Measurements from ENCODE around the gene PNPLA7. TPM values are rescaled to one million over a fixed set of nuclear protein-coding genes. Genes with fewer than 3 reads are reported as not detected.

PNPLA7 gene
- total and polyA plus RNA-seq, 9 donors = 0.80 to 3.6 (median 2.1) TPM

DNA sequence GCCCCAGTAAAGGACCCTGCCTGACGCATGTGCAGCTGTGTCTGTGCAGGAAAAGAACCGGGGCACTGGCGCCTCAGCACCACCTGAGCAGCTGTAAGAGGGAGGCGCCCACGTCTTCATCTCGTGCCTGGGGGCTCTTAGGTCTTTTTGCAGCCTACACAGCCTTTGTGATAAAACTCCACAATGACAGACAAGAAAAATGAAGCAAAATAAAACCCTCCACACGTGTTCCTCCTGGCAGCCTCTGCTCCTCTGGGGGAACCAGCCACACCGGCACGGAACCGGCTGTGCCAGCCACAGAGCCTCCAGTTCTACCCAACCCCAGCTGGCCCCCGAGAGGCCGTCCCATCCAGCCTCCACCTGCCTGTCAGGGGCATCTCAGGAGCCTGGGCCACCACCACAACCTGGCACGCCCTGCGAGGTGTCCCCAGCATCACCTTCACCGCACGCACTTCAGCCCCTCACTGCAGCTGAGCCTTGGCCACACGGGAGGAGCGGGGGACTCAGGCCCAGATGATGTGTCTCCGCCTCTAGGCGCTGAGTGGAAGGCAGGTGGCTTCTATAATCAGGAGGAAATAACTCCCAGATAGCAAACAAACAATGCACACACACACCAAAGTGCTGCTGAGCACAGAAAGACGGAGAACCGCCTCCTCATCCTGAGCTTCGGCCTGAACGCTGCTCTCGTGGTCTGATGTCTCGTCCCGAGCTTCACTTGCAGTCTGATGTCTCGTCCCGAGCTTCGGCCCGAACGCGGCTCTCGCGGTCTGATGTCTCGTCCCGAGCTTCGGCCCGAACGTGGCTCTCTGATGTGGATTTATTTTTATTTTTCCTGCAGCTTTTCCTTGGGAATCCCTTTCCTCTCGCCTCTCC lies 62.5 kb downstream of the PNPLA7 start:
- Histone ChIP-seq H3K27me3 (ENCODE audit: control insufficient read depth, insufficient read depth, low read length) (no peaks in the 10 kb centered on the region), H3K4me3 (ENCODE audit: low read length) (no peak overlapping the region), H3K9me3 (replicated peaks; ENCODE audit: control insufficient read depth, low read depth, low read length) (no peaks in the 10 kb centered on the region), H3K4me1 (ENCODE audit: control insufficient read depth, insufficient read depth, low read length) (peaks cover 14% of the 10 kb centered on the region), H3K27ac (ENCODE audit: low read length) (no peak overlapping the region), H3K36me3 (ENCODE audit: control insufficient read depth, insufficient read depth, low read length) (no peaks in the 10 kb centered on the region)
- WGBS (ENCODE audit: insufficient coverage) = 38% methylated on average over 20 of the region's 41 CpGs
- DNase-seq = no peak

DNA sequence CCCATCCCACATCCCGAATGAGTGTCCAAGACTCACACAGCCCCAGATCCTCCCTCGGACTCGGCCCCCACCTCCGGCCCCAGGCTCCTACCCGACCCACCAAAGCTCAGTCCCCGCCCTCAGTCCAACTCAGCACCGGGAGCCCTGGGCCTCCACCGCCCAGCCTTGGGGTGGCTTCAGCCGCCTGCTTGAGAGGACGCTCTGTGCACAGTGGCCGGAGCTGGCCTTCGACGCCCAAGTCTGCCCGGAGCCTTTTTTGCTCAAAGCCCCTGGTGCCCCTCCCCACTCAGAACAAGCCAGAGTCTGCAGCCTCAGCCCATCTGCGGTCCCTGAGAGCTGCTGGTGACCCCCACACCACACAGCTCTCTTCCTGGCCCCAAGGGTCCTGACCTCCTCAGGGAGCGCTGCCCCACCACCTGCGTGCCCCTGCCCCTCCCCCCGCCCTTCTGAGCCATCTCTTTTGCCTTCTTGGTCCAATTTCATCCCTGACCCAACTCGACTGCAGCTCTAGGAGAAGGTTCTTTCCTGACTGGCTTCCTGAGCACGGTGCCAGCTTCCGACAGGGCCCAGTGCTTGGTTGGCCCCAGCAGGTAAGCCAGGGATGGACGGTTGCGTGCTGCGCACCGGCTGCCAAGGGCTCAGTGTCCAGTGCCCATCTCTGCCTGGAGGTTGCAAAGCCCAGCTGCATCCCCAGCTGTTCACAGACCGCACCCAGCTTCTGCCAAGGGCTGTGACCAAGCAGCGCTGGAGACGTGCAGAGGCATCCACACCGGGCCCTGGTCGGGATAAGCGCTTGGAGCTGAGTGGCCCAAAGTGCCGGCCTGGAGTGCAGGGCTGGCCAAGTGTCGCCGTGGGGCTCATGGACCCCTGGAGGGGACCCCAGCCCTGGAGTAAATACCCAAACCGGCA lies 63.4 kb downstream of the PNPLA7 start:
- H3K27ac ChIP-seq (ENCODE audit: low read length) = no peak overlapping the region
- 62% methylated on average over 34 of the region's 35 CpGs for WGBS (ENCODE audit: insufficient coverage)
- peak; percentile 25 for DNase-seq
- peaks cover 14% of the 10 kb centered on the region for H3K4me1 ChIP-seq (ENCODE audit: control insufficient read depth, insufficient read depth, low read length)
- H3K4me3 ChIP-seq (ENCODE audit: low read length) = no peak overlapping the region
- no peaks in the 10 kb centered on the region for H3K9me3 ChIP-seq (replicated peaks; ENCODE audit: control insufficient read depth, low read depth, low read length)
- H3K36me3 ChIP-seq (ENCODE audit: control insufficient read depth, insufficient read depth, low read length) = no peaks in the 10 kb centered on the region
- no peaks in the 10 kb centered on the region for H3K27me3 ChIP-seq (ENCODE audit: control insufficient read depth, insufficient read depth, low read length)

DNA sequence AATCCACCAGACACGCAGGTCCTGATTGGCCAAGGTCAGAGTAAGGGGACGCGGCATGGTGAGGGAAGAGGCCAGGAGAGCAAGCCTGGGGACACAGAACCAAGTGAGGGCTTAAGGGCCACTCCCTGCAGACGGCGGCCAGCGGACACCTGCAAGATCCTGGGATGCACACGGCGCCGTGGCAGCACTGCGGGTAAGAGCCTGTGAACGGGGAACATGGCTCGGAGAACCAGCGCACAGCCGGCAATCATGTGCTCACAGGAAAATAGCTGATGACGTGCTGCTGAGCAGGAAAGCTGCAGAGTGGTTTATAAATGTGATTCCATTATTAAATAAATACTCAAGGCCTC lies 64.1 kb downstream of the PNPLA7 start:
- WGBS (ENCODE audit: insufficient coverage) = 89% methylated on average over 11 of the region's 15 CpGs
- no peak overlapping the region for H3K27ac ChIP-seq (ENCODE audit: low read length)
- H3K9me3 ChIP-seq (replicated peaks; ENCODE audit: control insufficient read depth, low read depth, low read length) = no peaks in the 10 kb centered on the region
- DNase-seq = no peak
- H3K36me3 ChIP-seq (ENCODE audit: control insufficient read depth, insufficient read depth, low read length) = no peaks in the 10 kb centered on the region
- no peak overlapping the region for H3K4me3 ChIP-seq (ENCODE audit: low read length)
- no peaks in the 10 kb centered on the region for H3K27me3 ChIP-seq (ENCODE audit: control insufficient read depth, insufficient read depth, low read length)
- H3K4me1 ChIP-seq (ENCODE audit: control insufficient read depth, insufficient read depth, low read length) = peaks cover 14% of the 10 kb centered on the region

DNA sequence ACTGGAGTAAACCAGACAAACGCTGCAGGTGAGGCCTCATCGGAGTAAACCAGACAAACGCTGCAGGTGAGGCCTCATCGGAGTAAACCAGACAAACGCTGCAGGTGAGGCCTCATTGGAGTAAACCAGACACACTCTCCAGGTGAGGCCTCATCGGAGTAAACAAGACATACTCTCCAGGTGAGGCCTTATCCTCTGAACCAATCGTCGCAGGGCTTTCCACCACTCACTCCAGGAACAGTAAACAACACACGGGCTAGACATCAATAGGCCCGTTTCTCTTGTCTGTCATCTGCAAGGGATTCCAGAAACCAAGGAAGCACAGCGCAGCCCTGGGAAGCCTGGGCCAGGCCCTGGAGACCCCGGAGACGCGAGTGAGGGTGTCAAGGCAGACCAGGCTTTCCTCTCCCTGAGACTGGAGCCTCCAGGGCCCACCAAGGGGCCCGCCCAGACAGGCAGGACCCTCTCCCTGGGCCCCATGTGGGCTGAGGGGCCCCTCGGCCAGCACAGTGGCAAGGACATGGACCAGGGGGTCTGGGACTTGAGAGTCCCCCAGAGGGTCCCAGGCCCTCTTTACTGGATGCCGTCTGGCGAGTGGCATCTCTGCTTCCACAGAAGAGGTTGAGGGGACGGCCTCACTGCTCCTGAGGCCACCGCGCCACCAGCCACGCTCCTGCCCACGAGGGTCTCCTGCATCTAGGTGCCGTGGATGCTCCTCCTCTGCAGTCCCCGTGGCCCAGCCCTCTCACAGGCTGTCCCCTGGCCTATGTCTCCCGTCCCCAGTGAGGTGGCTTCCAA lies 64.7 kb downstream of the PNPLA7 start:
- Histone ChIP-seq H3K4me3 (ENCODE audit: low read length) (no peak overlapping the region), H3K27me3 (ENCODE audit: control insufficient read depth, insufficient read depth, low read length) (no peaks in the 10 kb centered on the region), H3K4me1 (ENCODE audit: control insufficient read depth, insufficient read depth, low read length) (peaks cover 14% of the 10 kb centered on the region), H3K36me3 (ENCODE audit: control insufficient read depth, insufficient read depth, low read length) (no peaks in the 10 kb centered on the region), H3K9me3 (replicated peaks; ENCODE audit: control insufficient read depth, low read depth, low read length) (no peaks in the 10 kb centered on the region), H3K27ac (ENCODE audit: low read length) (no peak overlapping the region)
- DNase-seq = no peak
- WGBS (ENCODE audit: insufficient coverage) = 88% methylated on average over 21 of the region's 26 CpGs

DNA sequence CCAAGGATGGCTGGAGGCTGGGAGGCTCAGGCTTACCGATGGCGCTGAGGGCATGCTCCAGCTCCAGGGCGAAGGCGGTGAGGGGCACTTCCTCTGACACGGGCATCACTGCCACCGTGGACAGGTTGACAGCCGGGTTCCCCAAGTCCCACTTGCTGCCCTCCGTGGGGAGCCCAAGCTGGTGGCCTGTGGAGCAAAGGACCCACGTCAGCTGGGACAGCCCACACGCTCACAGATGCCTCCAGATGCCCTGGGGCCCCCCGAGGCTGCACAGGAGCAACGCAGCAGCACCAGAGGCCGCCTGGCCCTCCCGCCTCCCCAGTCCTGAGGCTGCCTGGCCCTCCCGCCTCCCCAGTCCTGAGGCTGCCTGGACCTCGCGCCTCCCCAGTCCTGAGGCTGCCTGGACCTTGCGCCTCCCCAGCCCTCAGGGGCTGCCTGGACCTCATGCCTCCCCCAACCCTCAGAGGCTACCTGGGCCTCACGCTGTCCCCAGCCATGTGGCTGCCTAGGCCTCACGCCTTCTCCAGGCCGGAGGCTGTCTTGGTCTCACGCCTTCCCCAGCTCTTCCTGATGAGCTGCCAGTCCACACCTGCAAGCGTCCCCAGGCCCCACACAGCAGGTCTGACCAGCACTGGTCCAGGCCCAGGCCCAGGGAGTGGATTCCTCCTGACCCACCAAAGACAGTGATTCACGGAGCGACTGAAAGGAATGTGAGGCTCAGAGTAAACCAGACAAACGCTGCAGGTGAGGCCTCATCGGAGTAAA lies 65.5 kb downstream of the PNPLA7 start:
- H3K27me3 ChIP-seq (ENCODE audit: control insufficient read depth, insufficient read depth, low read length) = no peaks in the 10 kb centered on the region
- 85% methylated on average over 26 of the region's 27 CpGs for WGBS (ENCODE audit: insufficient coverage)
- no peak overlapping the region for H3K4me3 ChIP-seq (ENCODE audit: low read length)

DNA sequence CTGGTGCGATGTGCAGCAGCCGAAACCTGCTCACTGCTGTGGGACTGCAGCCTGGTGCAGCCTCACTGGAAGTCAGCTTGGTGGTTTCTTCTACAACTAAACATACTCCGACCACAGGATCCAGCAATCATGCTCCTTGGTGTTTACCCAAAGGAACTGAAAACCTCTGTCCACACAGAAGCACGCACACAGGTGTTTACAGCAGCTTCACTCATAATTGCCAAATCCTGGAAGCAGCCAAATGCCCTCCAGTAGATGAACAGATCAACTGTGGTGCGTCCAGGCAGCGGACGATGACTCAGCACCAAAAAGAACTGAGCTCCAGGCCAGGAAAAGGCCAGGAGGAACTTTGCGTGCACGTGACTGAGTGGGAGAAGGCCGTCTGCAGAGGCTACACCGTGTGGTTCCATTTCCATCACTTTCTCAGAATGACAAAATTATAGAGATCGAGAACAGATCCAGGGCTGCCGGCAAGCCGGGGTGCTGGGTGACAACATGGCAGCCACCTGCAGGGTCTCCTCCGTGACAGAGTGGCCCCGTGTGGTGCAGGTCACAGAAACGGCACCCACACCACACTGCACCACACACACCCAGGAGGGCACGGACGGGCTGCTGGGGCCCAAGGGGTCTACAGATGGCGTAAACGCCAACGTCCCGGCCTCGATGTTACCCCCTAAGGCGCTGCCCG lies 68.0 kb downstream of the PNPLA7 start:
- no peaks in the 10 kb centered on the region for H3K27me3 ChIP-seq (ENCODE audit: control insufficient read depth, insufficient read depth, low read length)
- no peaks in the 10 kb centered on the region for H3K9me3 ChIP-seq (replicated peaks; ENCODE audit: control insufficient read depth, low read depth, low read length)
- H3K4me3 ChIP-seq (ENCODE audit: low read length) = no peak overlapping the region
- H3K36me3 ChIP-seq (ENCODE audit: control insufficient read depth, insufficient read depth, low read length) = no peaks in the 10 kb centered on the region
- H3K4me1 ChIP-seq (ENCODE audit: control insufficient read depth, insufficient read depth, low read length) = peaks cover 19% of the 10 kb centered on the region
- 54% methylated on average over 19 of the region's 26 CpGs for WGBS (ENCODE audit: insufficient coverage)
- no peak overlapping the region for H3K27ac ChIP-seq (ENCODE audit: low read length)
- DNase-seq = peak; percentile 67

More for the DNA sequence above, 65.5 kb downstream of the PNPLA7 start:
- no peak for DNase-seq
- no peak overlapping the region for H3K27ac ChIP-seq (ENCODE audit: low read length)
- H3K4me1 ChIP-seq (ENCODE audit: control insufficient read depth, insufficient read depth, low read length) = peaks cover 17% of the 10 kb centered on the region
- H3K9me3 ChIP-seq (replicated peaks; ENCODE audit: control insufficient read depth, low read depth, low read length) = no peaks in the 10 kb centered on the region
- no peaks in the 10 kb centered on the region for H3K36me3 ChIP-seq (ENCODE audit: control insufficient read depth, insufficient read depth, low read length)

DNA sequence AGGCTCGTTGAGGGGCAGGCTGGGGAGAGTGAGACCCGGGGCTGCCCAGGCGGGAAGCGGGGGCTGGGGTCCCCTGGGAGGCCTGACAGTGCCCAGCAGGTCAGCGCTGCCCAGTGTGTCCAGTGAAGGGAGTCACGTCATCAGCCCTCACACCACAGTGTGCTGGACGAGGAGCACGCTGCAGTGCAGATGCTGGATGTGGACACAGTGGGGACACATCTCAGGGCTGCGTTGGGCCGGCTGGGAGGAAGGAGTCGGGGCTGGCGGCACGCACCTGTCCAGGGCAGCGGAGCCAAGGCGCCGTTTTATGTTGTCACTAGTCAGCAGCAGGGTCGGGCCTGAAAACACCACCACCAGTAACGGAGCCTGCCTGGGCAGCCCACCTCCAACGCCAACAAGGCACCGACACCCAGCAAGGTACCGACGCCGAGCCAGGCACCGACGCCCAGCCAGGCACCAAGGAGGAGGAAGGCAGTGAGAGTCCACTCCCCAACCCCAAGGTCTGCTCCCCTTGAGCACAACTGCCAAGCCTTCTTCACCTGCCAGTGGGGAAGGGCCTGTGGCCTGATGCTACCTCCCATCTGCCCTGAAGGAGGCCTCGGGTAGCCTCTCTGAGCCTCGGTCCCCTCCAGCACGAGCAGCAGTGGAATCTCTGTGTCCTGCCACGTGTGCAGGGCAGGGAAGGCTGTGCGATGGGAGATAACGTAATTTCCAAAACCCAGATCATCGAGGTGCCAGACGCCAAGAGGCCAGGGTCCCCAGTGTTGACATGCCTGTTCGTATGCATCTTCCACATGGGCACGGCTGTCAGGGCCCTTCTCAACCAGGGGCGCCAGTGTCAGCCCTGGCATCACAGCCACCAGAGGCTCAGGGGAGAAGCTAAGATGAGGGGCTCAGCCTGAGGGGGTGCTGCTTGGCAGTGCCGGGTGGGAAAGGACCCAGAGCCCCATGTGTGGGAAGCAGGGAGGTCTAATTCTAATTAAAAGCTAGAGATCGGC lies 69.2 kb downstream of the PNPLA7 start:
- H3K36me3 ChIP-seq (ENCODE audit: control insufficient read depth, insufficient read depth, low read length) = no peaks in the 10 kb centered on the region
- H3K9me3 ChIP-seq (replicated peaks; ENCODE audit: control insufficient read depth, low read depth, low read length) = peaks cover 5% of the 10 kb centered on the region
- no peak overlapping the region for H3K27ac ChIP-seq (ENCODE audit: low read length)
- no peak overlapping the region for H3K4me3 ChIP-seq (ENCODE audit: low read length)
- peaks cover 14% of the 10 kb centered on the region for H3K4me1 ChIP-seq (ENCODE audit: control insufficient read depth, insufficient read depth, low read length)
- DNase-seq = no peak
- H3K27me3 ChIP-seq (ENCODE audit: control insufficient read depth, insufficient read depth, low read length) = no peaks in the 10 kb centered on the region
- 86% methylated on average over 34 of the region's 38 CpGs for WGBS (ENCODE audit: insufficient coverage)

DNA sequence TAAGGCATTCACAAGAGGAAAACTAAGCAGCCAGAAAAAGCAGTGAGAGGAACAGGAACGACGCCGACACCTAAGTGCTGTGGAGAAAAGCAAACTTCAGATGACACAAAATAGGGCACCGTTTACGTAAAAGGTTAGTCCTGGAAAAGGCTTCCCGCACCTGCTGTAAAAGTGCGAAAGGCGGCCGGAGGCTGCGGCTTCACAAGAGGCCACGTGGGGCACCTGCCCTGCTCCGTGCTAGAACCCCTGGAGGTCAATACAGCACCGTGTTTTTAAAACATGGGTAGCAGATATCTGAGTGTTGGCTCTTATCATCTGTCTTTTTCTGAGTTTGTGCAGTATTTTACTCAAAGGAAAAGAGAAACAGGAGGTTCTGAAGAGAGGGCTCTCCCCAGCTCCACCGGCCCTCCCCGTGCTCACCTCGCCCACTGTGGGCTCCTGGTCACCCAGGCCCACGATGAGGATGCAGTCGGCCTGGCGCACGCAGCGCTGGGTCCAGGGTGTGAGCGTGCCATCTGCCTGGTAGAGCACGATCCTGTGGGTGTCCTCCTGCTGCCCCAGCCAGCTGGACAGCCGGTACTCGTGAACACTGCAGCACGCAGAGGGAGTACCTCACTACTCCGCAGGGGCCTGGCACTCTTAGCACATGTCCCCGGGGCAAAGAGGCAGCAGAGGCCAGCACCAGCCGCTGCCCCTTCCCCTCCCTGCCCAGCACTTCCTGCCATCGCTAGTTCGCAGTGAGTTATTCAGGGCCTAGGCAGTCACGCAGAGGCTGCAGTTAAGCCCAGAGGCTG lies 70.1 kb downstream of the PNPLA7 start:
- Histone ChIP-seq H3K4me3 (ENCODE audit: low read length) (no peak overlapping the region), H3K4me1 (ENCODE audit: control insufficient read depth, insufficient read depth, low read length) (peaks cover 14% of the 10 kb centered on the region), H3K27ac (ENCODE audit: low read length) (no peak overlapping the region), H3K9me3 (replicated peaks; ENCODE audit: control insufficient read depth, low read depth, low read length) (peaks cover 9% of the 10 kb centered on the region), H3K36me3 (ENCODE audit: control insufficient read depth, insufficient read depth, low read length) (no peaks in the 10 kb centered on the region), H3K27me3 (ENCODE audit: control insufficient read depth, insufficient read depth, low read length) (no peaks in the 10 kb centered on the region)
- WGBS (ENCODE audit: insufficient coverage) = 81% methylated on average over 31 of the region's 32 CpGs
- no peak for DNase-seq
